ENCODE results near the gene CACNB2.
"Not testable (repeated sequence)": the region's sequence is repeated elsewhere in the genome, so short reads cannot be mapped to it uniquely, and the experiment has no call there.

Gene CACNB2

DNA sequence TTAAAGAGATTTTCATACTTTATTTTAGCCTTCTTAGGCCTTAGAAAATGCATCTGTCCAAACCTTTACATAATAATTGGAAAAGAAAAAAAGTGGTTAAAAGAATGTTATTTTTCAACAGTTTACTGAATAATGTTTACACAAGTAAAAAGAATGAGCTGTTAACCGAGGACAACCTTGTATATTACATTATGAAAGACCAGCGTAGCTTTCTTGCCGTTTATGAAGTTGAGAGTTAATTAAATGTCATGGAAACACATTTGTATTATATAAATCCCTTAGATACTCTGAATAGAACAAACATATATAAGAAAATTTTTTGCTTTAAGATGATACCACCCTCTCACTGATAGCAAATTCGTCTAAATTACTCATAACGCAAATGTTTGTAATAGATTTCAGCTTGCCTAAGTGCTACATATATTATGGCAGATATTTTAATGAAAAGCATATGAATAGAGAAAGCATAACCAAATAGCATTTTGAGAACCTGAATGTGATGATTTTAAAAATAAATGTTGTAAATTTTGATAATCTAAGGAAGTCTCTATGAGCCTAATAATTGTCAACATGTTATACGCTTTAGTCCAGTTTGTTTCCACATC lies 9.1 kb downstream of the CACNB2 start:
- no peak for DNase-seq

DNA sequence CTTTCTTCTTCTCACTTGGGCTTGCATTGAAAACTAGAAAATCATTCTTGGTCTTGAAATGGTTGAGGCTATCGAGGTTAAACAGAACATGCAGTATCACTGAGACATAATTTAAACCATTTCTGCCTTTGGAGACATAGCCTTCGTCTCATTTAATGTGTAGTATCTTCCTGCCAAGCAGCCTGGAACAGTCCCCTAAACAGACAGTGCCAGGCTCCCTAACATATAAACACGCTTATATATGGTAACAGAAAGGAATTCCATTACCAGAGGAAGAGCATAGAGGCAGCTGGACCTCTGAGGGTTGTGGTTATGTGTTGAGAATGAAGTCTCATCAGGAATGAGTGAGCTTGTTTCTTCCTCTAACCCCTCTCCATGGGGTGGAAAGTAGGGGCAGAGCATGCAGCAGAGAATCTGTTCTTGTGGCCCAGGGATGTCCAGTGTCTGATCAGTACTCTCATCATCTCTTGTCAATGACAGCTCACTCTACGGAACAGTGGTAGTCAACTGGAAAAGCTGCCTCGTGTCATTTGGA lies 11.2 kb downstream of the CACNB2 start:
- no peak for DNase-seq

DNA sequence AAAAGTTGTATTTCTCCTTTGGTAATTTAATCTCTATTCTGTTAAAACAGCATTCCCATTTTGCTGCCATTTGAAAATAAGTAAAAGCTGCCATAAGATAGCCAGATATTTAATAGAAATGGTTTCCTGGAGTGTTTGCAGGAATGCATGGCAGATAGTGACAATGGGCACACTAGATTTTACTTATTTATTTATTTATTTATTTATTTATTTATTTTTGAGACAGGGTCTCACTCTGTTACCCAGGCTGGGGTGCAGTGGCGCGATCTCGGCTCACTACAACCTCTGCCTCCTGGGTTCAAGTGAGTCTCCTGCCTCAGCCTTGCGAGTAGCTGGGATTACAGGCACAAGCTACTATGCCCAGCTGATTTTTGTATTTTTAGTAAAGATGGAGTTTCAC lies 13.2 kb downstream of the CACNB2 start:
- not testable (repeated sequence) for DNase-seq

DNA sequence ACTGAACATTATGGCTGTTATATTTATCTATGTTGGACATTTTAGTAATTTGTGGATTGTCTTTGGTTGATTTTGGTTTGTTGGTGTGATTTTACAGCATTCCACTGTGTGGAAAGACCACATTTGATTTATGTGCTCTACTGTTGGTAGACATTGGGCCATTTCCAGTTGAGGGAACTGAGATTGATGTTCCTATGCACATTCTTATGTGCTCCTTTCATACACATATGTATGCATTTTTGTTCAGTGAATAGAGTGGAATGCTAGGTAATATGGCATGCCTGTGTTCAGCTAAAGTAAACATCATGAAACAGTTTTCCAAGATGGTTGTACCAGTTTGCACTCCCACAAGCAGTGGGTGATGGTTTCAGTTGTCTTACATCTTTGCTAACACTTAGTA lies 15.1 kb downstream of the CACNB2 start:
- no peak for DNase-seq

DNA sequence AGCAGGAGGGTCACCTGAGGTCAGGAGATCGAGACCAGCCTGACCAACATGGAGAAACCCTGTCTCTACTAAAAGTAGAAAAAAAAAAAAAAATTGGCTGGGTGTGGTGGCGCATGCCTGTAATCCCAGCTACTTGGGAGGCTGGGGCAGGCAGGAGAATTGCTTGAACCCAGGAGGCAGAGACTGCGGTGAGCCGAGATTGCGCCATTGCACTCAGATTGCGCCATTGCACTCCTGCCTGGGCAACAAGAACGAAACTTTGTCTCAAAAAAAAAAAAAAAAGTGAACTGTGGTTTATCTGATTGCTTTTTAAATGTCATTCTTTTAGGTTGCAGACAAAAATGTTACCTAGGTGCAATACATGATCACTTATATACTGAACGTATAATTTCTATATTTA lies 16.6 kb downstream of the CACNB2 start:
- not testable (repeated sequence) for DNase-seq

DNA sequence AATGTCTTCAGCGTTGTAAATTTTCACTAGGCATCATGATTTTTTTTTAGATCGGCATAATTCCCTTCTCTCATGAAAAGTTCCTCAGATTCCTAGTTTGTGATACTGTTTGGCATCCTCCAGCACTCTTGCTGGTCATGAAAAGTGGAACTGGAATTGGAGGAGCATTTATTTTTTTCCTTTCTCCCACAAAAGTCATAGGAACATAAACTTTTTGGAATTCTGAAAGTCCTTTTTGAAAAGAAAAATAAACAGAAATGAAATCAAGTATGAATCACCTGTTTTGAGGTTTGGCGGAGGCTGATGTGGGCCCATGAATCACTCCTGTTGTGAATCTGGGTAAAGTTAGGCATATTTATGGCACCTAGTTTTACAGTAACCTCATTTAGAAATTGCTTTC lies 17.7 kb downstream of the CACNB2 start:
- no peak for DNase-seq

DNA sequence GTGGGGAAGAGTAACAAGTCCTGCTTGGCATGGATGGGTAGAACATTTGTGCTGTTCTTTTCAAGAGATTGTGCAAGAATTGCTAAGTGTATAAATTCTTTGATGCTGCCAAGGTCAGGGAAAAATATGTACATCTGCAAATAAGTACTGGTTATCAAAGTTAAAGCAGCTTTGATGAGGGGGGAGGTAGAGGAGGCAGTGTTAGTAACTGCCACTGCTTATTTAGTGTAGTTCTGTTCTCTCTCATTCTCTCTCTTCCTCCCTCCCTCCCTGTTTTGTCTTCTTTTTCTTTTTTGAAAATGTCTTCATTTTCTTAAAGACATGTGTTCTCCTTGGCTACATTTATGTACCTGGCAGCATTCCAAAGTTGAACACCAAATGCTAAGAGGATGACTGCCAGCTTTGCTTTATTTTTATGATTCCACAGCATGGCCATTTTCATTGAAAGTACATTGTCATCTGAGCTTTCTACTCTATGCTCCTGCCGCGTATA lies 18.6 kb downstream of the CACNB2 start:
- DNase-seq = no peak

DNA sequence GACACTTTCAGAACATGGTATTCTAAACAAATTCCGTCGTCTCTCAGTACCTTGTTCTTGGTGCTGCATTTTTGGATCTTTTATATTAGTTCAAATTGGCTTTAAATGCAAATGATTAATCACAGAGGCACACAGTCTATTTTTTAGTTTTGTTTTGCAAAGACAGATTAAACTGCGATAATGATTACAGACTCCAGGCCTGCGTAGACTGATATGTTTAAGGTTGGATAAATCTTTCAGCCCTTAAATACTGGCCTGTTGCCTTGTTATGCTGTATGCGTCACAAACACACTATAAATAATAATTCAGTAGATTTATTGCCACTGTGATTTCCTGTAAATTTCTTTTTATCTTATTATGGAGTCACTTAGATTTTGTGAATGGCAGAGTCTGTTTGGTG lies 19.3 kb downstream of the CACNB2 start:
- no peak for DNase-seq

DNA sequence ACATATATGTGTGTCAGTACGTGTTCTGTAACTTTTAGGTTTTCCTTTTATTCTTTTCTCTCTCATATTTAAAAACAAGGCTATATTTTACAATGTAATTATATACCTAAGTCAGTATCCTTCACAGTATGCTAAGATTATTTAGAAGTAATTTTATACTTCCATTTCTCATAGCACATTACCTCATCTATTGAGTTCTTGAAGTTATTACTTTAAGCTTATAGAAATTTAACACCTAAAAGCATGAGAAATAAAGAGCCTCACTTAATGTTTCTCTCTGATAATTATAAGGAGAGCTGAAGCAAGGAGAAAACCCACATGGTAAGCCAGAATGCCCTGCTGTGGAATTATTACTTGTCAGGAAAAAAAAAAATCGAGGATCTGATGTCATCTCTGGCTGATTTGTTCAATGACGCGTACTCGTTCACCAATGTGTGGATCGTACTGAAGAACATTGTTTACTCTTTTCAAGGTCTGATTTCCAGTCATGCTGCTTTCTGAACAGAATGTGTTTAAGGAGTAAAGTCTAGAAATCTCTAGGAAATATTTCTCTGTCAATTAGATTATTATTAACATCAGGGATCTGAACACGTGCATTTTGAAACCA lies 21.9 kb downstream of the CACNB2 start:
- no peak for DNase-seq

DNA sequence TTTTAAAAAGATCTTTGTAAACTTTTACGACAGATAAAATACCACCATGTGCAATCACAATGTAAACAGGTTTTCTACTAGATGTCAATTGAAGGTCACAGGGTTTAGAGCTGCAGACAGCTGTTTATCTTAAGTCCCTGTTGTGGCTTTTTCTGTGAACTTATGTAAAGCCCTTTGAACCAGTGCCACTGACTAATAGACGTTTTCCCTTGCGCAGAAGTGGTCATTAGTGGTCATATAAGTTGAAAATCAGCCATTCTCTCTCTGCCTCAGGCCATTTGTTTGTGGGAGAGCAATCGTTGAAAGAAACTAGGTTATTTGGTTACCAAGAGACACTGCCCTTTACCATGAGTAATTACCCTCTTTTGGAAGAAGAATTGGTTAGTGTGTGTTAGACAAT lies 23.9 kb downstream of the CACNB2 start:
- no peak for DNase-seq

DNA sequence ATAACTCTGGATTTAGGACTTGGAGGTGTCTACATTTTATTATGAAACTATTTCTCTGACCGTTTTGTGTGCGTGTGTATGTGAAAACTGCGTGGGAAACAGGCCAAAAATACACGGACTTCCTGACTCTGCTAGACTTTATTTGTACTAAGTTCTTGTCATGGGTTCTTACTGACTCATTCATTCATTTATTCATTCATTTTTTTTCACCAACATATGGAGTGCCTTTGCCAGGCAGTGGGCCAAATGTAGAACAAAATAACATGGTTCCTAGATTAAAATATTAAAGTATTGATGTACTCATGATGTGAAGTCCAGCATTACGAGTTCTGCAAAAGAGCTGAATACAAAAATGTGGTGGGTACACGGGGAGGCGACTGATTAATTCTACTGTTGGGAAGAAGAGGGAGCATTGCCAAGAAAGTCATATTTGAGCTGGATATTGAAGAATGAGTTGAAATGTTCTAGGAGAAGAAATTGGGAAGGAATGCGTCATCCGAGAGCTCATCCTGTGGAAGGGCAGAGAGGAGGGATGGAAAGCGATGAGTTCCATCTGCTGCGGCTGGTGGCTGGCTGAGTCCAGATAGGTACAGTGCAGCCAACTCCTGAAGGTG lies 24.6 kb downstream of the CACNB2 start:
- no peak for DNase-seq

DNA sequence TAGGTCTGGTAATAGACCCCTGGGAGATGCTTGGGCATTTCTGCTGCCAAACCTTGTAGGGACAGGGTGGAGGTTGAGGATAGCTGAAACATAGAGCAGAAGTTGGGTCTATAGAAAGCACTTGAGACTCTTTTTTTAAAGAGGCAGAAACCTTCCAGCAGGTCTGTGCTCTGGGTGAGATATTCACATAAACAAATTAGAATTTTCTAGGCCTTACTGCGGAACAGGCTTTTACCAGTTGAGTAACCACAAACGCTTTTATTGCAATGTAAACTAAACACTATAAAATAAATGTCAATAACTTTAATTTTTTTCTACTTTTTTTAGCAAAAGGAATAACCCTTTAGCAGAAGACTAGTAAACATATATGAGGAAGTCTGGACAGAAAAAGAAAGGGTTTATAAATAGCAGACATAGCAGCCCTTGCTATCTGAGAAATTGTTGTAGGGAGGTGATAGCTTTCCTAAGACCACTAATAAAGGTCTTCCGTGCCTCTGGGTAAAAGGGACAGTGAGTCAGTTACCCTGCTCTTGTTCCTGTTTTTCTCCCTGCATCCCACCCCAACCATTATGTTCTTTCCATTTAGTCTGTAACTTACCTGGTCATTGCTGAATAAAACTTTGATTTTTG lies 38.7 kb downstream of the CACNB2 start:
- DNase-seq = no peak

DNA sequence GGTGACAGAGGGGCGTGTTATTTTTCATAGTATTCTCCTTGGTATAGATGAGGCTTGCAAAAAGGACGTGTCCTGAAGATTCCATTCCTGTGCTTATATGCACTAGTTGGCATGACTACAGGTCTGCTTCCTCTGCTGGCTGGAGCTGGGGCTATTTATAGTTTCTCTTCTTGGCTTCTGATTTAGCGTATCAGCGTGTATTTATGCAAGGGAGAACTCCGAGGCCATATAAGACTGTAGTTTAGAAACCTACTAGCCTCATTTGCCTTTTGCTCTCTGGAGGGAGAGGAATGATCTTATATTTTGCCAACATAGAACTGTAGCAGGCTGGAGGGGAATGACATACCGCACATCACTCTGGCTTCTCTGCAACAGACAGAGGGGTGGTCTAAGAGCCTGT lies 39.7 kb downstream of the CACNB2 start:
- no peak for DNase-seq

DNA sequence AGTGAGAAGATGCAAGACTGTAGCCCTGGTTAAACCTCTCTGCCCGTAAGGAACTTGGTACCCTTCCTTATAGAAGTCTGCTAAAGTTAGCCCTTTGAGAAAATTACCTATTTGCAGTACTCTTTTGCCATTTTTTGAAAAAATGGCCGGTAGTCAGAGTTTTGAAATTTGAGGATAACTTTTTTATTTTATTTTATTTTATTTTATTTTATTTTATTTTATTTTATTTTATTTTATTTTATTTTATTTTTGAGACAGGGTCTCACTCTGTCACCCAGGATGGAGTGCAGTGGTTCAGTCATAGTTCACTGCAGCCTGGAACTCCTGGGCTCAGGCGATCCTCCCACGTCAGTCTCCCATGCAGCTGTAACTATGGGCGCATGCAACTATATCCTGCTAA lies 41.2 kb downstream of the CACNB2 start:
- not testable (repeated sequence) for DNase-seq

DNA sequence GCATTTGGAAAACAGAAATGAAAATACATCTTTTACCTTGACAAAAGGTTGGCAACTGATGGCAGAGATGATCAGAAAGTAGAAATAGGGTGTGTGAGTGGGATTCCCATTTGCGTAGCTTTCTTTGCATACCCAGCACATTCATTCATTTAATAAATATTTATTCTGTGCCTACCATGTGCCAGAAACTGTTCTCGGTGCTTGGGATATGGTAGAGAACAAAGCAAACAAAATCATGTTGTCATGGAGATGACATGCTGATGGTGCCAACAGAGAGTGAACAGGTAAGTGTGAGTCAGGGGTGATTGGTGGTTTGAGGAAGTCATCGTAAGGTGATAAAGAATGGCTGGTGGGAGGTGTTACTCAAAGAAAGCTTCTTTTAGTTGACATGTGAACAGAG lies 45.4 kb downstream of the CACNB2 start:
- DNase-seq = no peak

DNA sequence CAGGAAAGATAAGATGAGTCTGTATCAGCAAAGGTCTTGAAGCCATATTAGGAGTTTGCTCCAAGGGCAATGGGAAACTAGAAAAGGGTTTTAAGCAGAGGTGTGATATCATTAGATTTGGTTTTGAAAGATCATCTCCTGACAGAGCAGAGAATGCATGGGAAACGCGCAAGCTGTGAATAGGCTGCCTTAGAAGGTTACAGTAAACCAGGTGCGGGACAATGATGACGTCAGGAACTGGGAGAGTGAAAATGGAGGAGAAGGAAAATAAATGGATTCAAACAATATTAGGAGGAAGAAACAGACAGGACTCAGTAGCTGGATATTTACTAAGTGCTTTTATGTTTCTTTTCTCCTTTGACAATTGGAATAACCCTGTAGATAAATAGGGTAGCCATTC lies 50.6 kb downstream of the CACNB2 start:
- no peak for DNase-seq

DNA sequence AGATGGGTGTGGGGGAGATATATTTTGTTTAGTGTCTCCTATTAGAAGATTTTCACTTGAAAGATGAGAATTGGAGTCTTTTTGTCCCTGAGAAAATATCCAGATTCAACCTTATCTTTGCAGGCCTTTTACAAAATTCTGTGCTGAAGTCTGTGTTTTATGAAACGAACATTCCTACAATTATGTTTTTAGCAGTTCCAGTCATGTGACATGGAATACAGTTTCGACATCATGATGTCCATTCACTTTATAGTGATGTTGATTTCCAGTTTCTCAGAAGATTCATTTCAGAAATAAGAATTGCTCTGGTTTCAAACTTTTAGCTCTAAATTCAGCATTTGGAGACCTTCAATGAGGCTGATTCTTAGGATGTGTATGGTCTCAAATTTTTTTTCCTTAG lies 54.4 kb downstream of the CACNB2 start:
- no peak for DNase-seq

DNA sequence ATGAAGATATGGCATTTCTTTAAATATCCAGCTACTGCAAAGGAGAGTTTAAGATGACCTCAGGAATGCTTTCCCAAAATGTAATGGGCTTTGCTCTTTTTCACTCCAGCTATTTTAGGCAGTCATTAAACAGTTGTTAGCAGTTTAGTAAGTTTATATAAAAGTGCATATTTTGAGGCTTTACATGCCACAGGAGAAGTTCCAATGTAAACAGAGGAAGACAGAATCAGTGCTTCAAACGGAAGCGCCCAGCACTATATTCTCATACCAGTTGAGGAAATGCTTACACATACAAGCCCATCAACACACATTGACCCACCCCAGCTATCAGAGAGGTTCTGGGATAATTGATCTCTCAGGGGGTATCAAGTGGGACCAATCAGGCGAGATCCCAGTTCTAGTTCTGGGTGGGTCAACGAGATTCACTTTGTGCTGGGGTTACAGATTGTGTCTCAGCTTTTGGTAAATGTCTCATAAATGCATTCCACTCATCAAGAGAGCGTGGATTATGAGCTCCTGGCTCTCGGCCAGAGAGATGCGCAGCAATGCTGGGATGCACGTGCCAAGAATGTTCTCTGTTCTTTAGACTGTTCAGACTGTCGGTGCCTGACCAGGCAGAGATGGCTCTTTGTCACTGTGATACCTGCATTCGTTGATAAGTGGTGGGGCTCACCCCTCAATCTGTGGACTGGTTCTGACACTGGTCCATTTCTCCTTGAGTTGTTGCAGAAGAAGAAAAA lies 55.0 kb downstream of the CACNB2 start:
- DNase-seq = no peak

DNA sequence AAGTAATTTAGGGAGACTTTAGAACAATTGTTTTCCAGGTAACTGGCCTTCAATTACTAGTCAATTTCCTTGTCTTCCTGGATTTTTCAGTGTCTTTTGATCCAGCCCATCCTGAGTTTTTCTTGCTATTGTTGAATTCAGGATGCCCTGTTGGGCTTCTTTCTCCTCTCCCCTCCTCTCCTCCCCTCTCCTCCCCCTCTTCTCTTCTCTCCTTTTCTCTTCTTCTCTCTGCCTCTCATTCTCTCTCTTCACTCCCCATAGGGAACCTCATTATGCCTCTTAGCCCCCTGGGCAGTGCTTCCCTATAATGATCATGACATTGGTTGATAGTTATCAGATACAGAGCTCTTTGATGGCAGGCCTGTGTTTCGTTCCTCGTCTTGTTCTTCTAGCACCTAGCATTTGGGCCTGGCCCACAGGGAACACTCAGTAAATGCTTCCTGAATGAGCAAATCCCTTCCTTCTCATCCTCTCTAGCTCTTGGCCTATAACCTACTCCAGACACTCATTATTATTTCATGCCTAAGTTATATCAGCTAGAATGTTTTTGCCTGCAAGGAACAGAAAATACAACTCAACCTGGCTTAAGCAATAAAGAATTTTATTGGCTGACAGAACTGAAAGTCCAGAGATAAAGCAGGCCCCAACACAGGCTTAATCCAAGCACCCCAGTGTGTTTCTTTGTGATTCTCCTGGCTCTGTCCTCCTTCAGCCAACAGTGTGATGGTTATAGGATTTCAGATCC lies 56.8 kb downstream of the CACNB2 start:
- no peak for DNase-seq

DNA sequence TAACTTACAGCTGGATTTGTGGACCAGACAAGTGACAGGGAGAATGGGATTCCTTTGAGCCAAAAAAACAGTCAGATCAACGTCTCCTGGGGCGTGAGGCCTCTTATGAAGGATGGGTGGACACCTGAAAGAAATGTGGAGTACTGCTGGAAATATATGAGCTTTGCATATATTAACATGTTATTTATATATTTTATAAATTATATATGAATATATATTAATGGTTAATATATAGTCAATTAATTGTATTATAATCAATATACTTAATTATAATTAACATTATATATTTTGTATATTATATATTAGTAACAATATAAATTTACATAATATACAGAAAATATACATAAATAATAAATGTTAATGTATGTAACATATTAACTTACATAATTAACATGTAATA lies 57.5 kb downstream of the CACNB2 start:
- no peak for DNase-seq

DNA sequence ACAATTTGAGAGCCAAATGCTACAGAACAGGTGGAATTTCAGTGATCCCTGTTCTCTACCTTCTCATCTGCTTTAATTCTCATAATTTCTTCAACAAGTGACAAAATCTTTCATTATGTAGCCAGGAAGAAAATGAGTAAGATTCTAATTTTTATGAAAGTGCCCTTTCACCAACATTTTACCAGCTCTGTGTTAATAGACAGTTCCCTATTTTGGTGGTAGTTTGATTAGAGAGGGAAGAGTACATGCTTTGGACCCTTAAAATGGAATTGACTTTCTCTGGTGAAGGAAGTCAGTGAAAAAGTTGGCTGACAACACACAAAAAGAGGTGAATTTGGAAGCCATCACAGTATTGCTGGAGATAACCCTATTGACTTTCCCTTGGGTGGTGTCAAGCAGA lies 61.7 kb downstream of the CACNB2 start:
- DNase-seq = no peak

DNA sequence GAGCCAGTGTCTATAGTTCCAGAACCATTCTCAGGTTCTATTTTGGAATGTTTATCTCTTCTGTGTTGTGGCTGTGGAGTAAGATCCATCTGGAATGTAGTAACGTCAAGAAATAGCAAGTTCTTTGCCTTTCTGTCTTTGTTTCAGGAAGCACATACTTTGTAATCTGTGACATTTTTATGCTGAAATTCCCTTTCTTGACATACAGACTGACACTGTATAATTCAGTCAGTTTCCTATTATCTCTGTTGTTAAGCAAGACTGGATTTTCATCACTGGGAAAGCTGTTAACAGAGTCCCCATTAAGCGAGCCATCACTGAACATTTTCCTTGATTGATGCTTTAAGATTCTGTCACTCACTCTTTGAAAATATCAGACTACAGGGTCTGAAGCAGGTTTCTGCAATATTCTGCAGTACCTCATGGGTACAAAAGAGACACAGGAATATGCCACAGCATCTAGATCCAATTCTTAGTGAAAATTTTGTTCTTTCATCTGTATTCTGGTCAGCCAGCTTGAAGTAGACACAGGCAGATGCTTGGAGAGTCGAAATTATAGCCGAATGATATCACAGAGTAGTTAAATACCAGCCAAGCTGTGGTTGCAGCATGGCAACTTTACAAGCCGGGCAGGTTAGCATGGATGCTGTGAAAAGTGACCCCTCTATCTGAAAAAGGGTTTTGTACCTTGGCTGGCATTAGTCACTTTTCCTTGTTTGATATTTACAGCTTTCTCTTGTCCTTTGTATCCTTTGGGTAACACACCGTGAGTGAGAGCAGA lies 62.6 kb downstream of the CACNB2 start:
- no peak for DNase-seq
